HCT116 (cell line): Measurements from ENCODE around the gene HYAL4. TPM values are rescaled to one million over a fixed set of nuclear protein-coding genes. Genes with fewer than 3 reads are reported as not detected.
"Not testable (repeated sequence)": the region's sequence is repeated elsewhere in the genome, so short reads cannot be mapped to it uniquely, and the experiment has no call there.

ENCODE experiments used
- ATAC-seq: fragments of 200-7000 bp; cut with Tn5 transposase; 2 replicates; pipeline ENCODE4 v1.9.1; 2020; ENCODE audit warnings: mild to moderate bottlenecking, moderate library complexity
- BruUV-seq: library from RNA; stranded (reverse); fragments of 400-500 nt; replicated peaks from 2 replicates; lab custom pipeline; 2021; lab: Mats Ljungman, UMichigan
- CTCF ChIA-PET: fragments of 300-600 bp; sonication (Branson Sonifier 250); formaldehyde crosslinking; loops from one replicate; lab custom pipeline; 2021; ENCODE audit warnings: antibody characterized with exemption; lab: Charles Lee
- POLR2A ChIA-PET: fragments of 300-600, 350-600 bp; sonication (Branson Sonifier 250); formaldehyde crosslinking; loops from one replicate; lab custom pipeline; 2021; ENCODE audit warnings: antibody characterized with exemption; lab: Charles Lee
- RAD21 ChIA-PET, 2 experiments: fragments of 300-600 bp; sonication (Branson Sonifier 250); formaldehyde crosslinking; loops; one replicate each; lab custom pipeline; 2023; ENCODE audit warnings: low total read pairs in 2 of 2; ENCODE audit not compliant: uncharacterized antibody in 2 of 2, unreplicated experiment in 2 of 2, low non-redundant PET in 1 of 2; lab: Charles Lee
- DNase-seq: peaks from one replicate; pipeline ENCODE4 v3.0.0-alpha.2; 2010; ENCODE audit warnings: low read depth, low spot score
- H2AFZ ChIP-seq: fragments of 200-600 bp; shearing (Covaris generic), sonication (generic); 2 replicates; pipeline ENCODE4 v1.6.1; 2017; ENCODE audit warnings: low read depth, mixed run types, mixed read lengths, antibody characterized with exemption, low read length; ENCODE audit not compliant: poor library complexity, severe bottlenecking
- H3K27ac ChIP-seq: 2 replicates; pipeline ENCODE4 v1.5.1; 2012; ENCODE audit warnings: low read depth, low read length
- H3K27me3 ChIP-seq: fragments of 200-600 bp; sonication (generic); 2 replicates; pipeline ENCODE4 v1.6.1; 2016; ENCODE audit warnings: mixed run types, low read length, mixed read lengths; ENCODE audit not compliant: insufficient read depth
- H3K36me3 ChIP-seq, 2 experiments: fragments of 200-500 bp in 1 of 2; fragments of 200-600 bp in 1 of 2; sonication (Bioruptor generic) in 1 of 2; sonication (generic) in 1 of 2; 2 replicates each; pipeline versions ENCODE4 v1.5.1 to v1.6.1; 2014 to 2016; ENCODE audit warnings: low read length in 2 of 2, inconsistent platforms in 1 of 2, mixed read lengths in 1 of 2, mixed run types in 1 of 2; ENCODE audit not compliant: insufficient read depth in 2 of 2, control insufficient read depth in 1 of 2
- H3K4me1 ChIP-seq, 2 experiments: fragments of 200-600 bp in 1 of 2; sonication (generic) in 1 of 2; 2 replicates each; pipeline versions ENCODE4 v1.5.1 to v1.6.1; 2012 to 2017; ENCODE audit warnings: low read length in 2 of 2, inconsistent platforms in 1 of 2, mild to moderate bottlenecking in 1 of 2, mixed read lengths in 1 of 2, mixed run types in 1 of 2, moderate library complexity in 1 of 2; ENCODE audit not compliant: insufficient read depth in 2 of 2, control insufficient read depth in 1 of 2
- H3K4me2 ChIP-seq: fragments of 200-600 bp; sonication (generic); 2 replicates; pipeline ENCODE4 v1.6.1; 2017; ENCODE audit warnings: mixed run types, low read length, mixed read lengths
- H3K4me3 ChIP-seq, 2 experiments: fragments of 200-600 bp in 1 of 2; sonication (generic) in 1 of 2; replicated peaks in 1 of 2; 2 replicates each; pipeline ENCODE4 v1.5.1; 2011 to 2016; ENCODE audit warnings: low read length in 2 of 2, control low read depth in 1 of 2, low read depth in 1 of 2, mild to moderate bottlenecking in 1 of 2, mixed read lengths in 1 of 2, mixed run types in 1 of 2
- H3K79me2 ChIP-seq: fragments of 200-600 bp; sonication (generic); 2 replicates; pipeline ENCODE4 v1.6.1; 2017; ENCODE audit warnings: mild to moderate bottlenecking, mixed run types, low read length, moderate library complexity, mixed read lengths; ENCODE audit not compliant: insufficient read depth
- H3K9ac ChIP-seq: fragments of 200-600 bp; sonication (generic); 2 replicates; pipeline ENCODE4 v1.6.1; 2016; ENCODE audit warnings: low read length, mixed read lengths
- H3K9me2 ChIP-seq: fragments of 200-600 bp; sonication (generic), shearing (Covaris generic); 2 replicates; pipeline ENCODE4 v1.6.1; 2017; ENCODE audit warnings: mixed run types, mild to moderate bottlenecking, moderate library complexity; ENCODE audit not compliant: insufficient read depth
- H3K9me3 ChIP-seq, 2 experiments: fragments of 200-500 bp in 1 of 2; fragments of 200-600 bp in 1 of 2; sonication (Bioruptor generic) in 1 of 2; sonication (generic) in 1 of 2; 2 replicates each; pipeline ENCODE4 v1.6.1; 2014 to 2017; ENCODE audit warnings: low read length in 2 of 2, mixed read lengths in 2 of 2, inconsistent platforms in 1 of 2, low read depth in 1 of 2, mild to moderate bottlenecking in 1 of 2, mixed run types in 1 of 2, moderate library complexity in 1 of 2; ENCODE audit not compliant: control insufficient read depth in 1 of 2, insufficient read depth in 1 of 2
- H4K20me1 ChIP-seq: fragments of 200-600 bp; sonication (generic), shearing (Covaris generic); 2 replicates; pipeline ENCODE4 v1.6.1; 2017; ENCODE audit warnings: mixed run types, mild to moderate bottlenecking, moderate library complexity; ENCODE audit not compliant: insufficient read depth
- ATF3 ChIP-seq: IDR thresholded peaks from 2 replicates; pipeline ENCODE4 v1.6.1; 2012
- CBX3 ChIP-seq: IDR thresholded peaks from 2 replicates; pipeline ENCODE4 v1.6.1; 2012; ENCODE audit warnings: low read depth
- CTCF ChIP-seq, 3 experiments: fragments of 200-600 bp in 1 of 3; sonication (generic) in 1 of 3; IDR thresholded peaks in 2 of 3; conservative IDR thresholded peaks in 1 of 3; 2 replicates each; pipeline ENCODE4 v1.5.1; 2012 to 2017; ENCODE audit warnings: low read depth in 2 of 3, low read length in 2 of 3, antibody characterized with exemption in 1 of 3, borderline replicate concordance in 1 of 3, control low read depth in 1 of 3, mild to moderate bottlenecking in 1 of 3, mixed read lengths in 1 of 3, mixed run types in 1 of 3, moderate library complexity in 1 of 3; ENCODE audit not compliant: insufficient read depth in 1 of 3
- ELF1 ChIP-seq: IDR thresholded peaks from 2 replicates; pipeline ENCODE4 v1.6.1; 2012; ENCODE audit warnings: low read depth, borderline replicate concordance
- EZH2 ChIP-seq: fragments of 200-600 bp; sonication (generic); IDR thresholded peaks from 2 replicates; pipeline ENCODE4 v1.6.1; 2017; ENCODE audit warnings: antibody characterized with exemption, mixed run types
- EZH2phosphoT487 ChIP-seq: fragments of 200-600 bp; IDR thresholded peaks from 2 replicates; pipeline ENCODE4 v1.6.1; 2018; ENCODE audit warnings: antibody characterized with exemption, borderline replicate concordance
- FOSL1 ChIP-seq: IDR thresholded peaks from 2 replicates; pipeline ENCODE4 v1.6.1; 2012; ENCODE audit warnings: low read depth
- MAX ChIP-seq: IDR thresholded peaks from 2 replicates; pipeline ENCODE4 v1.6.1; 2012
- POLR2A ChIP-seq: IDR thresholded peaks from 2 replicates; pipeline ENCODE4 v1.7.0; 2011; ENCODE audit warnings: borderline replicate concordance; ENCODE audit not compliant: insufficient read depth, insufficient read length; ENCODE audit errors: extremely low read depth
- SP1 ChIP-seq: IDR thresholded peaks from 2 replicates; pipeline ENCODE4 v1.6.1; 2012; ENCODE audit warnings: low read depth
- SRF ChIP-seq: IDR thresholded peaks from 2 replicates; pipeline ENCODE4 v1.6.1; 2012; ENCODE audit warnings: low read depth
- YY1 ChIP-seq: IDR thresholded peaks from 2 replicates; pipeline ENCODE4 v1.6.1; 2011; ENCODE audit warnings: low read length, low read depth, moderate library complexity, mild to moderate bottlenecking; ENCODE audit not compliant: insufficient replicate concordance; ENCODE audit errors: extremely low read depth
- intact Hi-C: fragments of 100-400 bp; cut with micrococcal nuclease; formaldehyde crosslinking; loops from 2 replicates; pipeline ENCODE4 v1.10.0; 2022
- total RNA-seq: library from RNA; stranded (reverse); gene quantifications from one replicate; pipeline ENCODE4 v1.2.1, GENCODE V29; 2021; ENCODE audit not compliant: unreplicated experiment
- TF ChIP-seq, protein P1 (sequence below): IDR thresholded peaks from 2 replicates; pipeline ENCODE4 v1.6.1; 2012; ENCODE audit warnings: low read depth

The HYAL4 gene
- total RNA-seq, 1 experiment from 2014 or later, result not detected

GRCh38 chr7:123894753-123895152 is 49.8 kb downstream of the HYAL4 start:
- POLR2A ChIA-PET, DNase-seq, H3K4me2 ChIP-seq, intact Hi-C loops, RAD21 ChIA-PET, CTCF ChIA-PET, H3K36me3 ChIP-seq, H4K20me1 ChIP-seq, BruUV-seq, H3K79me2 ChIP-seq, H3K27ac ChIP-seq, ATAC-seq, H3K9me2 ChIP-seq, H3K27me3 ChIP-seq, H3K4me1 ChIP-seq, H2AFZ ChIP-seq, H3K4me3 ChIP-seq, H3K9me3 ChIP-seq, H3K9ac ChIP-seq: not testable (repeated sequence)

DNA sequence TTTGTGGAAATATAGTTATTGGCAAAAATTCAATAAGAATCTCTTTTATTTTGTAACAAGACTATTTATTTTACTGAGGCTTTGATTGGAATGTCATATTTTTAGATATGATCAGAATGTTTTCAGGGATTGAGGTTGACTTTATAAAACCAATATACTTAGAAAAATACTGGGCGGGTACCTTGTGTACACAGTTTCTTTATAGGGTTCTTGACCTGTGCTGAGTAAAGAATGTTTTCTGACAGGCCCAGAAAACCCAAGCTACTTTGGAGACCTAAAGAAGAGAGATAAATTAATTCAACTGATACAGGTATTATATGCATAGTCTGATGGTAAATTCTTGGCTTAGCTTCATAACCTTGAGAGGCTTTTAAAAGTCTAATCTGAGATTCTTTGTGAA is 56.1 kb downstream of the HYAL4 start:
- Histone ChIP-seq H4K20me1 (no peaks in the 10 kb centered on the region), H3K27me3 (no peaks in the 10 kb centered on the region), H3K9me2 (no peaks in the 10 kb centered on the region), H3K9ac (no peak overlapping the region), H3K36me3 (no peaks in the 10 kb centered on the region), H2AFZ (no peak overlapping the region), H3K9me3 (no peaks in the 10 kb centered on the region), H3K4me2 (no peak overlapping the region), H3K4me1 (no peaks in the 10 kb centered on the region), H3K27ac (no peak overlapping the region), H3K79me2 (no peaks in the 10 kb centered on the region), H3K4me3 (no peak overlapping the region)
- intact Hi-C loops, result no loop called here
- ChIA-PET POLR2A (no interaction called here), RAD21 (no interaction called here), CTCF (no interaction called here)
- ATAC-seq, result no peak
- BruUV-seq, result no TSS peak
- DNase-seq, result no peak
- TF ChIP-seq FOSL1, result no peak
- no peak for TF ChIP-seq ATF3
- TF ChIP-seq YY1, result no peak
- TF ChIP-seq, protein P1, sequence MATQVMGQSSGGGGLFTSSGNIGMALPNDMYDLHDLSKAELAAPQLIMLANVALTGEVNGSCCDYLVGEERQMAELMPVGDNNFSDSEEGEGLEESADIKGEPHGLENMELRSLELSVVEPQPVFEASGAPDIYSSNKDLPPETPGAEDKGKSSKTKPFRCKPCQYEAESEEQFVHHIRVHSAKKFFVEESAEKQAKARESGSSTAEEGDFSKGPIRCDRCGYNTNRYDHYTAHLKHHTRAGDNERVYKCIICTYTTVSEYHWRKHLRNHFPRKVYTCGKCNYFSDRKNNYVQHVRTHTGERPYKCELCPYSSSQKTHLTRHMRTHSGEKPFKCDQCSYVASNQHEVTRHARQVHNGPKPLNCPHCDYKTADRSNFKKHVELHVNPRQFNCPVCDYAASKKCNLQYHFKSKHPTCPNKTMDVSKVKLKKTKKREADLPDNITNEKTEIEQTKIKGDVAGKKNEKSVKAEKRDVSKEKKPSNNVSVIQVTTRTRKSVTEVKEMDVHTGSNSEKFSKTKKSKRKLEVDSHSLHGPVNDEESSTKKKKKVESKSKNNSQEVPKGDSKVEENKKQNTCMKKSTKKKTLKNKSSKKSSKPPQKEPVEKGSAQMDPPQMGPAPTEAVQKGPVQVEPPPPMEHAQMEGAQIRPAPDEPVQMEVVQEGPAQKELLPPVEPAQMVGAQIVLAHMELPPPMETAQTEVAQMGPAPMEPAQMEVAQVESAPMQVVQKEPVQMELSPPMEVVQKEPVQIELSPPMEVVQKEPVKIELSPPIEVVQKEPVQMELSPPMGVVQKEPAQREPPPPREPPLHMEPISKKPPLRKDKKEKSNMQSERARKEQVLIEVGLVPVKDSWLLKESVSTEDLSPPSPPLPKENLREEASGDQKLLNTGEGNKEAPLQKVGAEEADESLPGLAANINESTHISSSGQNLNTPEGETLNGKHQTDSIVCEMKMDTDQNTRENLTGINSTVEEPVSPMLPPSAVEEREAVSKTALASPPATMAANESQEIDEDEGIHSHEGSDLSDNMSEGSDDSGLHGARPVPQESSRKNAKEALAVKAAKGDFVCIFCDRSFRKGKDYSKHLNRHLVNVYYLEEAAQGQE, result no peak
- no peak for TF ChIP-seq EZH2phosphoT487
- TF ChIP-seq SP1, result no peak
- TF ChIP-seq SRF, result no peak
- no peak for TF ChIP-seq ELF1
- no peak for TF ChIP-seq CBX3
- TF ChIP-seq CTCF (IDR thresholded peaks at IDR 0.05 in 2 of 3, conservative IDR thresholded peaks at IDR 0.05 in 1 of 3; ENCODE audit: borderline replicate concordance in 1 of 3, insufficient read depth in 1 of 3, low read depth in 2 of 3, low read length in 2 of 3), result no peak
- no peak for TF ChIP-seq EZH2
- TF ChIP-seq POLR2A, result no peak
- no peak for TF ChIP-seq MAX
